ENCODE measurements around the gene SSTR4. TPM values are rescaled to one million over a fixed set of nuclear protein-coding genes. Genes with fewer than 3 reads are reported as not detected.

SSTR4 gene, protein sequence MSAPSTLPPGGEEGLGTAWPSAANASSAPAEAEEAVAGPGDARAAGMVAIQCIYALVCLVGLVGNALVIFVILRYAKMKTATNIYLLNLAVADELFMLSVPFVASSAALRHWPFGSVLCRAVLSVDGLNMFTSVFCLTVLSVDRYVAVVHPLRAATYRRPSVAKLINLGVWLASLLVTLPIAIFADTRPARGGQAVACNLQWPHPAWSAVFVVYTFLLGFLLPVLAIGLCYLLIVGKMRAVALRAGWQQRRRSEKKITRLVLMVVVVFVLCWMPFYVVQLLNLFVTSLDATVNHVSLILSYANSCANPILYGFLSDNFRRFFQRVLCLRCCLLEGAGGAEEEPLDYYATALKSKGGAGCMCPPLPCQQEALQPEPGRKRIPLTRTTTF
- 0.43 and 3.5 TPM in 2 replicates for total RNA-seq

DNA sequence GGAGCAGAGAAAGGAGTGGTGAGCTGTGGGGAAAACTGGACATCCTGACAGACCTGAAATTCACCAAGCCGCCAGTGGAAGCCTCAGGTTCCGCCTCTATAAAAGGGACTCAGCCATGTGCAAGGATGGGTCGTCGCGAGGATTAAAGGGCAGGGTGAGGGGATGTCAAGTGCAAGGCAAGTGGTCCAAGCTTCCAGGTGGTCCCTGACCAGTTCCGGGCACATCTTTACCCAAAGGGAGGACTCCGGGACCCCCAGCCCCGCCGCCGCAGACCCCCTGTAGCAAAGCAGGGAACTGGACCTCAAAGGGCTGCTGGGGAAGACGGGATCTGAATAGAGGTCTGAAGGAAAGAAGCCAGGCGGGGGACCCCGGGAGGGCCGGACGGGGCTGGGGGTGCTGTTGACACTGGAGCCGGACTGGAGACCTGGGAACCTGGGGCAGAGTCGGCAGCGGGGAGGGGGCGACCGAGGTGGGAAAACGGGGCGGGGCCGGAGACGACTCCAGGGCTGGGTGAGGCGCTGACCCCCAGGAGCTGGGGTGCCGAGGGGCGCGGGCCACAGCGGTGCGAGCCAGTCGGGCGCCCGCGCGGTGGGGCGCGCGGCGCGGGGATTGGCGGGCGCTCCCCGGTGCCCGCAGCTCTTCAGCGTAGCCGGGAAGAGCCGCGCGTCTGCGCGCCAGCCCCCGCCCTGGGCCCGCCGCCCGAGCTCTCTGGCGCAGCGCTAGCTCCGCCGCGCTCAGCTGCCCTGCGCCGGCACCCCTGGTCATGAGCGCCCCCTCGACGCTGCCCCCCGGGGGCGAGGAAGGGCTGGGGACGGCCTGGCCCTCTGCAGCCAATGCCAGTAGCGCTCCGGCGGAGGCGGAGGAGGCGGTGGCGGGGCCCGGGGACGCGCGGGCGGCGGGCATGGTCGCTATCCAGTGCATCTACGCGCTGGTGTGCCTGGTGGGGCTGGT is at the start of gene SSTR4:
Gene SSTR4 (plus strand): TSS at position 592 of the 951 bp plus-strand sequence. CDS start 172 bp downstream, at position 764.

DNA sequence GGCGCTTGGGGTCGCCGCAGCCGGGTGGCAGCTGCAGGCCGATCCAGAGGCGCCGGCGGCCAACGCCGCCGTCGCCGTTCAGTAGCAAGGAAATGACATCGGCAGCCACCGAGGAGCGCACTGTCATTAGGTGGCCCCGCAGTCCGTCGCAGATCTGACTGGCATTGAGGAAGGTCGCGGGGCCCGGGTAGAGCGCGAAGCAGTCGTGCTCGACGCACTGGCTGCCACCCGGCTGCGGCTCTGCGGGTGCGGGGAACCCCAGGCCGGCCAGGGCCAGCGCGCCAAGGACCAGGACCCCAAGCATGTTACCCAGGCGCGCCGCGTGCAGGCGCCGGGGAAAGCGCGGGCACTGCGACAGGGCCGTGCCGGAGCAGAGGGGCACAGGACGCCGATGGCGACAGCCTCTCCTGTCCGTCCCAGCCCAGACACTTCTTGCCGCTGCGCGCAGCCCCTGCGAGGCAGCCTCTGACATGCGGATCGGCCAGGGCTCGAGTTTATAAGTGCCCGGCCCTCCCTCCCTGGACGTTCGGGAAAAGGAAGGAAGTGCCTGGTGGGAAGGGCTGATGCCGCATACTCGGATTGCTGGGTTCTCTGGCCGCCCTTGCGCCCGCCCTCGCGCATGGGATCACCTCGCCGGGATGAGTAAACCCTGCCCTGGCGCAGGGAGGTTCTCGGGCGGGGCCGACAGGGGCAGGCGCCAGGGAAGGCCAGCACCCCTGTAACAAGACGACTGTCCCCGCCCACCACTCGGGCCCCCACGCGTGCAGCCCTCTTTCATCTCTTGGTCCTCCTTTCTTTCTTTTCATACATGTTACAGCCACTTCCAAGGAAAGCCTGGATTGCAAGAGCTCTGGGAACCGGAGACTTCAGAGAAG is 14.3 kb downstream of the SSTR4 start, which contains the start of gene THBD:
Gene THBD (minus strand): TSS at position 472 of the 875 bp plus-strand sequence. CDS start 168 bp downstream, at position 304.

GRCh38 chr20:23086056-23086566 is 51.0 kb downstream of the SSTR4 start, which contains the start of gene CD93:
TSS of gene CD93 (minus strand) at chr20:23086324. CDS start at chr20:23086192, 132 bp downstream.

Other genes with a start within 250 kb of the SSTR4 start
- gene THBD, start 14.4 kb downstream of the SSTR4 start, total RNA-seq: 24.7 and 67.1 TPM in 2 replicates
- under 0.01 TPM in 1 of 2 replicates, not detected in the other for gene CD93, start 51.0 kb downstream of the SSTR4 start, total RNA-seq

Measured in placental epithelial cell (primary cell).